GM12878 (cell line): ENCODE results near the gene TRANK1. TPM values are rescaled to one million over a fixed set of nuclear protein-coding genes. Genes with fewer than 3 reads are reported as not detected.

ENCODE experiments used
- ATAC-seq: fragments of 200-7000 bp; cut with Tn5 transposase; 3 replicates; pipeline ENCODE4 v1.9.1; 2020; ENCODE audit warnings: mild to moderate bottlenecking, moderate library complexity
- BruUV-seq: library from RNA; stranded (reverse); fragments of 400-500 nt; replicated peaks from 2 replicates; lab custom pipeline; 2021; lab: Mats Ljungman, UMichigan
- CTCF ChIA-PET: fragments of 300-600 bp; sonication (Branson Sonifier 250); formaldehyde crosslinking; extraction: SDS; loops from one replicate; lab custom pipeline; 2021; ENCODE audit warnings: inconsistent platforms; lab: Yijun Ruan, JAX
- POLR2A ChIA-PET: fragments of 350-600 bp; formaldehyde crosslinking; extraction: SDS; loops from one replicate; lab custom pipeline; 2021; ENCODE audit warnings: inconsistent platforms; lab: Charles Lee
- RAD21 ChIA-PET: fragments of 300-600 bp; sonication (Branson Sonifier 250); formaldehyde crosslinking; loops from one replicate; lab custom pipeline; 2023; ENCODE audit warnings: antibody characterized with exemption; ENCODE audit not compliant: unreplicated experiment; lab: Charles Lee
- SMC1A ChIA-PET: fragments of 300-600 bp; sonication (Branson Sonifier 250); formaldehyde crosslinking; loops from one replicate; lab custom pipeline; 2023; ENCODE audit not compliant: unreplicated experiment, uncharacterized antibody; lab: Charles Lee
- DNase-seq: peaks from one replicate; pipeline ENCODE4 v3.0.0-alpha.2; 2011; ENCODE audit warnings: low read depth, low spot score
- FAIRE-seq: peaks from 3 replicates; lab custom pipeline; 2011; peaks lifted over from hg19 to GRCh38; lab: Jason Lieb, UNC
- H2AFZ ChIP-seq: 2 replicates; pipeline ENCODE4 v1.6.0; 2011; ENCODE audit warnings: low read depth, low read length, control low read depth; ENCODE audit not compliant: control insufficient read depth
- H3K27ac ChIP-seq: 2 replicates; pipeline ENCODE4 v1.5.1; 2011; ENCODE audit warnings: control low read depth; ENCODE audit not compliant: control insufficient read depth, insufficient read depth
- H3K27me3 ChIP-seq, 2 experiments: replicated peaks in 1 of 2; 2 replicates each; pipeline versions ENCODE4 v1.6.0 to v1.6.1; 2011; ENCODE audit warnings: low read length in 1 of 2; ENCODE audit not compliant: control insufficient read depth in 2 of 2, insufficient read depth in 2 of 2
- H3K36me3 ChIP-seq, 2 experiments: 2 replicates each; pipeline ENCODE4 v1.5.1; 2011; ENCODE audit warnings: low read length in 1 of 2; ENCODE audit not compliant: control insufficient read depth in 2 of 2, insufficient read depth in 2 of 2
- H3K4me1 ChIP-seq: 2 replicates; pipeline ENCODE4 v1.6.1; 2011; ENCODE audit warnings: mild to moderate bottlenecking, low read length, moderate library complexity, mixed read lengths; ENCODE audit not compliant: control insufficient read depth, insufficient read depth
- H3K4me2 ChIP-seq: 2 replicates; pipeline ENCODE4 v1.6.0; 2011; ENCODE audit warnings: control low read depth; ENCODE audit not compliant: control insufficient read depth, insufficient read depth
- H3K4me3 ChIP-seq: fragments of 200-600 bp; sonication (generic); 2 replicates; pipeline ENCODE4 v1.5.1; 2016
- H3K79me2 ChIP-seq: 2 replicates; pipeline ENCODE4 v1.6.0; 2011; ENCODE audit warnings: low read length; ENCODE audit not compliant: control insufficient read depth, insufficient read depth
- H3K9ac ChIP-seq: 2 replicates; pipeline ENCODE4 v1.8.0; 2011; ENCODE audit warnings: low read length, control low read depth, mixed read lengths; ENCODE audit not compliant: control insufficient read depth, insufficient read depth
- H3K9me3 ChIP-seq: replicated peaks from 3 replicates; pipeline ENCODE4 v1.5.1; 2011; ENCODE audit warnings: mild to moderate bottlenecking, low read length; ENCODE audit not compliant: control insufficient read depth, insufficient read depth
- H4K20me1 ChIP-seq: 2 replicates; pipeline ENCODE4 v1.6.0; 2011; ENCODE audit not compliant: control insufficient read depth, insufficient read depth
- EED ChIP-seq: sonication (generic); IDR thresholded peaks from 2 replicates; pipeline ENCODE4 v1.6.1; 2016; ENCODE audit warnings: antibody characterized with exemption, low read depth
- FOS ChIP-seq: IDR thresholded peaks from 3 replicates; pipeline ENCODE4 v1.6.1; 2011; ENCODE audit warnings: borderline replicate concordance; ENCODE audit not compliant: insufficient read length; ENCODE audit errors: extremely low read depth
- HCFC1 ChIP-seq: fragments of 150-350 bp; IDR thresholded peaks from 2 replicates; pipeline ENCODE4 v1.6.1; 2014; ENCODE audit warnings: low read length
- IRF4 ChIP-seq: IDR thresholded peaks from 2 replicates; pipeline ENCODE4 v1.6.1; 2011; ENCODE audit warnings: low read depth, low read length
- MAX ChIP-seq: IDR thresholded peaks from 2 replicates; pipeline ENCODE4 v1.6.1; 2012; ENCODE audit warnings: low read depth, low read length, improper control_type of control experiment
- PKNOX1 ChIP-seq: fragments of 450-650 bp; IDR thresholded peaks from 2 replicates; pipeline ENCODE4 v1.6.1; 2016; ENCODE audit warnings: mild to moderate bottlenecking
- PML ChIP-seq: IDR thresholded peaks from 2 replicates; pipeline ENCODE4 v1.6.1; 2012; ENCODE audit warnings: low read length, inconsistent platforms
- SMAD1 ChIP-seq: fragments of 450-650 bp; IDR thresholded peaks from 2 replicates; pipeline ENCODE4 v1.6.1; 2018; ENCODE audit warnings: mild to moderate bottlenecking, low read depth; ENCODE audit not compliant: partially characterized antibody
- SMAD5 ChIP-seq: IDR thresholded peaks from 2 replicates; pipeline ENCODE4 v1.6.1; 2016; ENCODE audit warnings: antibody characterized with exemption, low read depth
- SUZ12 ChIP-seq: fragments of 200-600 bp; sonication (generic); IDR thresholded peaks from one replicate; pipeline ENCODE4 v1.6.1; 2018; ENCODE audit warnings: antibody characterized with exemption, mild to moderate bottlenecking; ENCODE audit not compliant: unreplicated experiment
- ZBTB4 ChIP-seq: fragments of 450-650 bp; formaldehyde crosslinking; IDR thresholded peaks from 2 replicates; pipeline ENCODE4 v1.4.0; 2022; ENCODE audit warnings: mild to moderate bottlenecking, moderate library complexity
- WGBS: methylation state at CpG from one replicate; pipeline ENCODE4 v1.1.6; 2016; ENCODE audit warnings: low lambda C conversion rate; ENCODE audit not compliant: insufficient replicate concordance, insufficient coverage; ENCODE audit errors: missing lambda C conversion rate; 5-methylcytosine and 5-hydroxymethylcytosine counted together
- in situ Hi-C: fragments of 300-500 bp; cut with MboI; formaldehyde crosslinking; loops from 9 replicates; pipeline ENCODE4 v1.14.3; 2018; ENCODE audit warnings: mixed read lengths
- intact Hi-C: fragments of 100-400 bp; cut with micrococcal nuclease; formaldehyde crosslinking; loops from one replicate; pipeline ENCODE4 v1.14.2; 2022; ENCODE audit not compliant: unreplicated experiment
- polyA plus RNA-seq, 11 experiments: library from polyadenylated mRNA; depleted of rRNA in 4 of 11; unstranded in 6 of 11; stranded (reverse) in 5 of 11; fragments of >200 nt; fragmentation: Nextera tagmentation in 4 of 11; fragmentation: Illumina TruSeq in 1 of 11; extraction: Ambion mirVana in 4 of 11; extraction: Trizol in 1 of 11; gene quantifications; 1 replicate in 1 of 11; 2 replicates in 10 of 11; pipeline versions ENCODE4 v1.2.1 to v1.2.3, GENCODE V29; 2011 to 2016; ENCODE audit warnings: inconsistent platforms in 2 of 11, missing spikeins in 2 of 11, low read depth in 1 of 11
- total RNA-seq, 4 experiments: library from RNA; depleted of rRNA in 3 of 4; stranded (reverse); fragments of >200 nt in 3 of 4; fragmentation: Illumina TruSeq in 1 of 4; extraction: Trizol in 1 of 4; gene quantifications; 2 replicates each; pipeline versions ENCODE4 v1.2.1 to v1.2.3, GENCODE V29; 2013 to 2021

The TRANK1 gene
- total and polyA plus RNA-seq, 10 of the 15 experiments (the other 5 are each of a cell fraction or from before 2014, with no cell fraction given) = 0.46 to 8.8 (median 1.1) TPM

- Histone ChIP-seq H2AFZ (peak overlapping the region; percentile 67), H3K27me3 (peaks cover 7 to 12% of the 10 kb centered on the region in 2 experiments; a peak in 3 of 4 replicates), H3K9me3 (peaks cover 7% of the 10 kb centered on the region; the same call in 2 of the 3 replicates), H3K36me3 (no peaks in the 10 kb centered on the region), H3K4me1 (peaks cover 6% of the 10 kb centered on the region; the same call in 1 of the 2 replicates), H4K20me1 (no peaks in the 10 kb centered on the region), H3K9ac (peak overlapping the region; percentile 42; the same call in 1 of the 2 replicates), H3K27ac (no peak overlapping the region), H3K4me3 (peak overlapping the region; percentile 59; the same call in 1 of the 2 replicates), H3K4me2 (peak overlapping the region; percentile 98), H3K79me2 (no peaks in the 10 kb centered on the region)
- SMC1A ChIA-PET = interaction anchor here (1.8 kb wide), 1 partner anchor 14 kb away, joined by 7 read pairs; no protein-coding TSS in a partner anchor
- FAIRE-seq = no peak
- in situ Hi-C loops = no loop called here
- WGBS = 4% methylated on average over 51 of the region's 56 CpGs
- TF ChIP-seq SUZ12 (peak; percentile 43), IRF4 (no peak)
- no peak for DNase-seq
- CTCF ChIA-PET = interaction anchor here (2.4 kb wide), 1 partner anchor 15 kb away, joined by 10 read pairs; no protein-coding TSS in a partner anchor
- RAD21 ChIA-PET = interaction anchor here (1.4 to 1.8 kb wide), 2 partner anchors 10 to 14 kb away, joined by 3 to 4 read pairs; no protein-coding TSS in a partner anchor
- no TSS peak for BruUV-seq
- intact Hi-C loops = no loop called here
- peak; percentile 50 for ATAC-seq
- POLR2A ChIA-PET = interaction anchor here (0.7 kb wide), 1 partner anchor 188 kb away, joined by 3 read pairs; no protein-coding TSS in a partner anchor
Observed at GRCh38 chr3:36944012-36944640, 728 bp downstream of the TRANK1 start.

GRCh38 chr3:36943601-36944000 is 1.3 kb downstream of the TRANK1 start:
- no peak overlapping the region for H2AFZ ChIP-seq
- 83% methylated on average over 10 of the region's 10 CpGs for WGBS
- H3K4me1 ChIP-seq = peaks cover 6% of the 10 kb centered on the region; the same call in 1 of the 2 replicates
- ChIA-PET POLR2A (interaction anchor here (0.7 kb wide), 2 partner anchors 187 to 408 kb away, joined by 3 read pairs; no protein-coding TSS in a partner anchor), SMC1A (interaction anchor here (1.1 kb wide), 1 partner anchor 12 kb away, joined by 3 read pairs; no protein-coding TSS in a partner anchor), RAD21 (interaction anchor here (1.4 to 1.8 kb wide), 2 partner anchors 9 to 15 kb away, joined by 3 to 4 read pairs; no protein-coding TSS in a partner anchor), CTCF (no interaction called here)
- no peaks in the 10 kb centered on the region for H4K20me1 ChIP-seq
- DNase-seq (no peak), ATAC-seq (no peak), FAIRE-seq (no peak)
- no TSS peak for BruUV-seq
- no peak overlapping the region for H3K9ac ChIP-seq
- peak overlapping the region; percentile 59; the same call in 1 of the 2 replicates for H3K4me3 ChIP-seq
- no peaks in the 10 kb centered on the region for H3K79me2 ChIP-seq
- H3K27me3 ChIP-seq = peaks cover 7 to 12% of the 10 kb centered on the region in 2 experiments; a peak in 3 of 4 replicates
- peaks cover 7% of the 10 kb centered on the region; the same call in 2 of the 3 replicates for H3K9me3 ChIP-seq
- H3K4me2 ChIP-seq = peak overlapping the region; percentile 98; the same call in 1 of the 2 replicates
- H3K27ac ChIP-seq = no peak overlapping the region
- intact Hi-C loops (no loop called here), in situ Hi-C loops (no loop called here)
- H3K36me3 ChIP-seq = no peaks in the 10 kb centered on the region
- TF ChIP-seq HCFC1 (no peak), ZBTB4 (CRISPR knock-in tag) (no peak), PML (no peak), SMAD5 (no peak), EED (no peak), PKNOX1 (no peak), MAX (no peak), SMAD1 (no peak), FOS (no peak)
